Lung (tissue), 12 donors: Measurements from ENCODE around the gene CAPN7. TPM values are rescaled to one million over a fixed set of nuclear protein-coding genes. Genes with fewer than 3 reads are reported as not detected.

ENCODE experiments used
- ATAC-seq: fragments of 200-7000 bp; cut with Tn5 transposase; one replicate; pipeline ENCODE4 v1.9.1; 2020; ENCODE audit warnings: moderate number of reproducible peaks; ENCODE audit not compliant: insufficient read depth, low FRiP score
- DNase-seq, 3 donors: peaks; one replicate each; pipeline ENCODE4 v3.0.0-alpha.2; 2013 to 2017
- H3K27ac ChIP-seq, 2 donors: one replicate each; pipeline ENCODE4 v1.5.1; 2013; ENCODE audit warnings: mild to moderate bottlenecking in 2 of 2, moderate library complexity in 2 of 2, control low read depth in 1 of 2, inconsistent platforms in 1 of 2, low read depth in 1 of 2, low read length in 1 of 2
- H3K27me3 ChIP-seq, 3 donors: one replicate each; pipeline ENCODE4 v1.5.1; 2013; ENCODE audit warnings: low read length in 2 of 3; ENCODE audit not compliant: control insufficient read depth in 3 of 3, insufficient read depth in 3 of 3
- H3K36me3 ChIP-seq, 4 donors: one replicate each; pipeline ENCODE4 v1.5.1; 2013; ENCODE audit warnings: low read length in 4 of 4, mild to moderate bottlenecking in 1 of 4, moderate library complexity in 1 of 4; ENCODE audit not compliant: control insufficient read depth in 4 of 4, insufficient read depth in 4 of 4
- H3K4me1 ChIP-seq, 5 donors: one replicate each; pipeline ENCODE4 v1.5.1; 2013; ENCODE audit warnings: low read length in 5 of 5, mild to moderate bottlenecking in 2 of 5, moderate library complexity in 1 of 5; ENCODE audit not compliant: control insufficient read depth in 5 of 5, insufficient read depth in 5 of 5
- H3K4me3 ChIP-seq: one replicate; pipeline ENCODE4 v1.5.1; 2013; ENCODE audit warnings: mild to moderate bottlenecking, control low read depth, moderate library complexity
- H3K9ac ChIP-seq, 2 donors: one replicate each; pipeline ENCODE4 v1.5.1; 2013; ENCODE audit warnings: low read length in 2 of 2, control low read depth in 1 of 2; ENCODE audit not compliant: insufficient read depth in 1 of 2
- H3K9me3 ChIP-seq, 4 donors: one replicate each; pipeline ENCODE4 v1.5.1; 2013; ENCODE audit warnings: low read length in 3 of 4, mild to moderate bottlenecking in 1 of 4, moderate library complexity in 1 of 4; ENCODE audit not compliant: control insufficient read depth in 4 of 4, insufficient read depth in 3 of 4
- WGBS, 2 donors: extraction: QIAGEN DNeasy Blood & Tissue Kit; methylation state at CpG; one replicate each; pipeline ENCODE4 v1.1.7; 2013; 5-methylcytosine and 5-hydroxymethylcytosine counted together
- polyA plus RNA-seq, 2 donors: library from polyadenylated mRNA; stranded (reverse); fragments of 200-250 nt; gene quantifications; one replicate each; pipeline ENCODE4 v1.2.1, GENCODE V29; 2013
- total RNA-seq, 2 donors: library from RNA; depleted of rRNA in 1 of 2; stranded (reverse); fragments of >200 nt in 1 of 2; gene quantifications; one replicate each; pipeline ENCODE4 v1.2.1, GENCODE V29; 2014 to 2021
- TF ChIP-seq, protein P1 (sequence below): IDR thresholded peaks from 2 replicates; pipeline ENCODE4 v1.5.1; 2012; ENCODE audit warnings: mild to moderate bottlenecking; ENCODE audit errors: control extremely low read depth, extremely low read depth
- donor health status: control.
- donor health status: control.
- donor health status: Bipolar disorder and iron deficiency.
- donor health status: healthy.
- donor health status: DM: yes; HTN: yes; CAD: no.

Gene CAPN7
- total and polyA plus RNA-seq, 4 donors = 14.4 to 97.1 (median 29.2) TPM

DNA sequence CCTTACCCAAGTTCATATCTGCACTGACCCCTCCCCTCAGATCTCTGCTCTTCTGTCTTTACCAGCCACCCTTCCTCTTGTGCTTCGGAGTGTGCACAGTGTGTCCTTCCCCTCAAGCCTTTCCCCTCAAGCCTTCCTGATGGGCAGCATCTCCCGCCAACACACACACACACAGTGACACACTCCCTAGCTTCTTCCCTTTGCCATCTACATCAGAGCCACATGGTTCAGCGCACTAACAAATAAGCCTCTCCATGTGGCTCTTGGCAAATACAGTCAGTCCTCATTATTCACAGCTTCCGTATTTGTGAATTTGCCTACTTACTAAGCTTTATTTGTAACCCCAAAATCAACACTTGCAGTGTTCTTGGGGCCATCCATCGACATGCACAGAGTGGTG, 88.9 kb downstream of the CAPN7 start:
- Histone ChIP-seq H3K27ac (peak overlapping the region; percentile 48 to 77), H3K9ac (no peak overlapping the region), H3K4me3 (no peak overlapping the region), H3K4me1 (peaks cover 0 to 28% (median 3%) of the 10 kb centered on the region in 5 donors), H3K36me3 (peaks cover 0 to 5% (median 0%) of the 10 kb centered on the region in 4 donors), H3K9me3 (no peaks in the 10 kb centered on the region), H3K27me3 (no peaks in the 10 kb centered on the region)
- WGBS, 2 donors = 46 to 60% methylated on average over 5 of the region's 5 CpGs
- TF ChIP-seq, protein P1, sequence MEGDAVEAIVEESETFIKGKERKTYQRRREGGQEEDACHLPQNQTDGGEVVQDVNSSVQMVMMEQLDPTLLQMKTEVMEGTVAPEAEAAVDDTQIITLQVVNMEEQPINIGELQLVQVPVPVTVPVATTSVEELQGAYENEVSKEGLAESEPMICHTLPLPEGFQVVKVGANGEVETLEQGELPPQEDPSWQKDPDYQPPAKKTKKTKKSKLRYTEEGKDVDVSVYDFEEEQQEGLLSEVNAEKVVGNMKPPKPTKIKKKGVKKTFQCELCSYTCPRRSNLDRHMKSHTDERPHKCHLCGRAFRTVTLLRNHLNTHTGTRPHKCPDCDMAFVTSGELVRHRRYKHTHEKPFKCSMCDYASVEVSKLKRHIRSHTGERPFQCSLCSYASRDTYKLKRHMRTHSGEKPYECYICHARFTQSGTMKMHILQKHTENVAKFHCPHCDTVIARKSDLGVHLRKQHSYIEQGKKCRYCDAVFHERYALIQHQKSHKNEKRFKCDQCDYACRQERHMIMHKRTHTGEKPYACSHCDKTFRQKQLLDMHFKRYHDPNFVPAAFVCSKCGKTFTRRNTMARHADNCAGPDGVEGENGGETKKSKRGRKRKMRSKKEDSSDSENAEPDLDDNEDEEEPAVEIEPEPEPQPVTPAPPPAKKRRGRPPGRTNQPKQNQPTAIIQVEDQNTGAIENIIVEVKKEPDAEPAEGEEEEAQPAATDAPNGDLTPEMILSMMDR = no peak
- peak; percentile 29 for ATAC-seq
- no peak for DNase-seq

DNA sequence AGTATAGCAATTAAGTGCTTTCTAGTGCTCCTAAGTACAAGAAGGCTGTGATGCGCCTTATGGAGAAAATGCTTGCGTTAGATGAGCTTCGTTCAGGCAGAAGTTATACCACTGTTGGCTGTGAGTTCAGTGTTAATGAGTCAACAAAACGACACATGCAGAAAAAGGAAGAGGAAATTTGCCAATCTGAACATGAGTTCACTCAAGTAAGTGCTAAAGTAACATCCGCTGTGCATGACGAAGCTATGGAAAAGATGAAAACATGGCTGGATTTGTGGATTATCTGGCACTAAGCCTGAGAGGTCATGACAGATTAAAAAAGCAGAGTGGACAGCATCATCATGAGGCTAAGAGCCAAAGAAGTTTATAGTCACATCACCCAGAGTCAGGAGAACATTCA, 89.5 kb downstream of the CAPN7 start:
- H3K27ac ChIP-seq = peak overlapping the region; percentile 48 to 77
- H3K4me1 ChIP-seq = peaks cover 0 to 27% (median 3%) of the 10 kb centered on the region in 5 donors
- peak; percentile 22 for ATAC-seq
- H3K4me3 ChIP-seq = no peak overlapping the region
- no peaks in the 10 kb centered on the region for H3K9me3 ChIP-seq
- TF ChIP-seq, protein P1 = no peak
- peak in 2 of 3 donors; percentile 36 to 43 for DNase-seq
- H3K9ac ChIP-seq = no peak overlapping the region
- WGBS, 2 donors = 18 to 44% methylated on average over 6 of the region's 6 CpGs
- H3K27me3 ChIP-seq = no peaks in the 10 kb centered on the region
- H3K36me3 ChIP-seq = peaks cover 0 to 5% (median 0%) of the 10 kb centered on the region in 4 donors

DNA sequence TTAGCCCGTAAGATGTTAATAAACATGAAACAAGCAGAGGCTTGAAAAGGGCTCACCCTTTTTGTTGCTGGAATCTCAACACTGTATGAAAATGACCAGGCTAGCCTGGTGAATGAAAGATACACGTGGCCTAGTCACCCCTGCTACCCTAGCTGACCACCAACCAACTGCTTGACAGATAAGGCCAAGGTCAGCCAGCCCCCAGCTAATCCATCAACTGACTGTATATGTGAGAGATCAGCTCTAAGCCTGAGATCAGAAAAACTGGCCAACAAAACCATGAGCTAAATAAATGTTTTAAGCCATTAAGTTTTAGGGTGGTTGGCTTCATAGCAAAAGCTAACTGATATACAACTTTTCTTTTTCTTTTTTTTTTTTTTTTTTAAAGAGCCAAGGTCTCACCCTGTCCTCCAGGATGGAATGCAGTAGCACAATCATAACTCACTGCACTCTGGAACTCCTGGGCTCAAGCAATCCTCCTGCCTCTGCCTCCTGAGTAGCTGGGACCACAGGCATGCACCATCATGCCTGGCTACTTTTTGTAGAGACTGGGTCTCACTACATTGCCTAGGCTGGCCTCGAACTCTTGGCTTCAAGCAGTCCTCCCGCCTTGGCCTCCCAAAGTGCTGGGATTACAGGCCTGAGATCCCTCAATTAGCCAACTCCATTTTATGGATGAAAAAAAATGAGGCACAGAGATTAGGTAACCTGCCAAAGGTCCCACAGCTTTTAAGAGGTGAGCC, 91.7 kb downstream of the CAPN7 start:
- Histone ChIP-seq H3K9me3 (no peaks in the 10 kb centered on the region), H3K4me3 (no peak overlapping the region), H3K4me1 (peaks cover 0 to 25% (median 3%) of the 10 kb centered on the region in 5 donors), H3K27me3 (no peaks in the 10 kb centered on the region), H3K9ac (no peak overlapping the region), H3K27ac (peak overlapping the region in 1 of 2 donors; percentile 43), H3K36me3 (peaks cover 0 to 6% (median 0%) of the 10 kb centered on the region in 4 donors)
- no peak for DNase-seq
- TF ChIP-seq, protein P1 = no peak
- WGBS, 2 donors = 82 to 95% methylated on average over 4 of the region's 4 CpGs
- ATAC-seq = no peak
